NK-92 treated with Interleukin-12 subunit alpha and Interleukin-12 subunit beta, amount 100 ng/mL, for 24 hours (cell line): Measurements from ENCODE around the gene TMEM263.
"Not testable (repeated sequence)": the region's sequence is repeated elsewhere in the genome, so short reads cannot be mapped to it uniquely, and the experiment has no call there.

Experiments used
- DNase-seq: peaks from one replicate; lab custom pipeline; 2025; lab: John Stamatoyannopoulos, UW

Gene TMEM263

GRCh38 chr12:106955377-106956047 is at the start of gene TMEM263:
Gene TMEM263, plus strand, starts transcription at chr12:106955907. Its CDS starts 11,210 bp downstream, at chr12:106967117.
- DNase-seq, result no peak

GRCh38 chr12:106906715-106907114 is 49.0 kb upstream of the TMEM263 start:
- no peak for DNase-seq

- DNase-seq, result no peak
Measured at GRCh38 chr12:106907411-106907810, 48.3 kb upstream of the TMEM263 start.

GRCh38 chr12:106907846-106908245 is 47.9 kb upstream of the TMEM263 start:
- DNase-seq, result no peak

- no peak for DNase-seq
Measured at GRCh38 chr12:106908561-106908960, 47.1 kb upstream of the TMEM263 start.

GRCh38 chr12:106910202-106910601 is 45.5 kb upstream of the TMEM263 start:
- DNase-seq, result no peak

- no peak for DNase-seq
Measured at GRCh38 chr12:106911581-106911980, 44.1 kb upstream of the TMEM263 start.

- no peak for DNase-seq
Measured at GRCh38 chr12:106913456-106913855, 42.3 kb upstream of the TMEM263 start.

- DNase-seq, result no peak
Measured at GRCh38 chr12:106914796-106915634, 40.7 kb upstream of the TMEM263 start.

GRCh38 chr12:106915635-106916026 is 40.1 kb upstream of the TMEM263 start:
- no peak for DNase-seq

- DNase-seq, result no peak
Measured at GRCh38 chr12:106917503-106917902, 38.2 kb upstream of the TMEM263 start.

- no peak for DNase-seq
Measured at GRCh38 chr12:106918746-106919145, 37.0 kb upstream of the TMEM263 start.

GRCh38 chr12:106919910-106920544 is 35.7 kb upstream of the TMEM263 start:
- no peak for DNase-seq

- DNase-seq, result not testable (repeated sequence)
Measured at GRCh38 chr12:106921976-106922375, 33.7 kb upstream of the TMEM263 start.

- not testable (repeated sequence) for DNase-seq
Measured at GRCh38 chr12:106923594-106923993, 32.1 kb upstream of the TMEM263 start.

GRCh38 chr12:106924268-106924861 is 31.3 kb upstream of the TMEM263 start:
- DNase-seq, result no peak

GRCh38 chr12:106926657-106927056 is 29.1 kb upstream of the TMEM263 start:
- DNase-seq, result no peak

- no peak for DNase-seq
Measured at GRCh38 chr12:106934277-106934676, 21.4 kb upstream of the TMEM263 start.

GRCh38 chr12:106941481-106942156 is 14.1 kb upstream of the TMEM263 start:
- no peak for DNase-seq

- no peak for DNase-seq
Measured at GRCh38 chr12:106942775-106943174, 12.9 kb upstream of the TMEM263 start.

- no peak for DNase-seq
Measured at GRCh38 chr12:106945261-106945851, 10.4 kb upstream of the TMEM263 start.
